MCF 10A (cell line): ENCODE results near the gene TRIM71. TPM values are rescaled to one million over a fixed set of nuclear protein-coding genes. Genes with fewer than 3 reads are reported as not detected.
"Not testable (repeated sequence)": the region's sequence is repeated elsewhere in the genome, so short reads cannot be mapped to it uniquely, and the experiment has no call there.

Experiments used
- BruUV-seq: library from RNA; stranded (reverse); fragments of 400-500 nt; replicated peaks from 2 replicates; lab custom pipeline; 2021; lab: Mats Ljungman, UMichigan
- CTCF ChIA-PET: fragments of 300-600 bp; sonication (Branson Sonifier 250); formaldehyde crosslinking; extraction: SDS; loops from one replicate; lab custom pipeline; 2021; ENCODE audit warnings: antibody characterized with exemption, inconsistent platforms; lab: Yijun Ruan, JAX
- POLR2A ChIA-PET: fragments of 300-600, 350-650 bp; sonication (Branson Sonifier 250); formaldehyde crosslinking; extraction: SDS; loops from one replicate; lab custom pipeline; 2020; ENCODE audit warnings: antibody characterized with exemption, inconsistent platforms; lab: Yijun Ruan, JAX
- DNase-seq: peaks from one replicate; pipeline ENCODE4 v3.0.0-alpha.2; 2018; ENCODE audit not compliant: unreplicated experiment
- H3K27ac Mint-ChIP-seq: one replicate; pipeline ENCODE4 v1.8.0; 2022; ENCODE audit warnings: mild to moderate bottlenecking, low read depth, mixed read lengths; ENCODE audit not compliant: unreplicated experiment
- H3K27me3 Mint-ChIP-seq: one replicate; pipeline ENCODE4 v1.8.0; 2022; ENCODE audit warnings: mixed read lengths; ENCODE audit not compliant: insufficient read depth, unreplicated experiment
- H3K36me3 Mint-ChIP-seq: one replicate; pipeline ENCODE4 v1.8.0; 2022; ENCODE audit warnings: mild to moderate bottlenecking, moderate library complexity, mixed read lengths; ENCODE audit not compliant: insufficient read depth, unreplicated experiment
- H3K4me1 Mint-ChIP-seq: one replicate; pipeline ENCODE4 v1.8.0; 2022; ENCODE audit warnings: mixed read lengths; ENCODE audit not compliant: insufficient read depth, unreplicated experiment
- H3K4me3 Mint-ChIP-seq: one replicate; pipeline ENCODE4 v1.8.0; 2022; ENCODE audit warnings: mild to moderate bottlenecking, moderate library complexity, mixed read lengths; ENCODE audit not compliant: unreplicated experiment
- H3K9me3 Mint-ChIP-seq: one replicate; pipeline ENCODE4 v1.8.0; 2022; ENCODE audit warnings: mixed read lengths; ENCODE audit not compliant: unreplicated experiment
- CTCF ChIP-seq: fragments of 200-600 bp; IDR thresholded peaks from one replicate; pipeline ENCODE4 v1.8.0; 2022; ENCODE audit warnings: antibody characterized with exemption, mild to moderate bottlenecking; ENCODE audit not compliant: unreplicated experiment
- intact Hi-C: fragments of 100-400 bp; cut with micrococcal nuclease; formaldehyde crosslinking; loops from 2 replicates; pipeline ENCODE4 v1.14.1; 2022
- total RNA-seq: library from RNA; stranded (reverse); gene quantifications from 2 replicates; pipeline ENCODE4 v1.2.3, GENCODE V29; 2022

Gene TRIM71
- total RNA-seq, 1 experiment from 2014 or later, result 0.05 TPM

- H3K27me3 Mint-ChIP-seq, result no peaks in the 10 kb centered on the region
- intact Hi-C loops, result no loop called here
- no peak overlapping the region for H3K4me3 Mint-ChIP-seq
- H3K27ac Mint-ChIP-seq, result no peak overlapping the region
- POLR2A ChIA-PET, result interaction anchor here (1.1 to 1.3 kb wide), 3 partner anchors 13 to 81 kb away, joined by 3 to 4 read pairs (median 3); no protein-coding TSS in a partner anchor
- no peak for TF ChIP-seq CTCF
- H3K36me3 Mint-ChIP-seq, result no peaks in the 10 kb centered on the region
- BruUV-seq, result no TSS peak
- peaks cover 13% of the 10 kb centered on the region for H3K4me1 Mint-ChIP-seq
- DNase-seq, result no peak
- CTCF ChIA-PET, result interaction anchor here (0.5 kb wide), 1 partner anchor 167 kb away, joined by 3 read pairs; no protein-coding TSS in a partner anchor
- no peaks in the 10 kb centered on the region for H3K9me3 Mint-ChIP-seq
Observed at GRCh38 chr3:32901005-32901932, 83.5 kb downstream of the TRIM71 start.

- DNase-seq, H3K27ac Mint-ChIP-seq, intact Hi-C loops, CTCF ChIA-PET, H3K4me3 Mint-ChIP-seq, H3K36me3 Mint-ChIP-seq, H3K27me3 Mint-ChIP-seq, BruUV-seq, H3K9me3 Mint-ChIP-seq: not testable (repeated sequence)
- POLR2A ChIA-PET, result interaction anchor here (0.6 to 1.1 kb wide), 2 partner anchors 18 to 991 kb away, joined by 3 to 4 read pairs; no protein-coding TSS in a partner anchor
- peaks cover 13% of the 10 kb centered on the region for H3K4me1 Mint-ChIP-seq
Observed at GRCh38 chr3:32902887-32903371, 85.1 kb downstream of the TRIM71 start.

- DNase-seq, result no peak
- no peak for TF ChIP-seq CTCF
- CTCF ChIA-PET, result no interaction called here
- H3K27me3 Mint-ChIP-seq, result no peaks in the 10 kb centered on the region
- no peaks in the 10 kb centered on the region for H3K9me3 Mint-ChIP-seq
- no TSS peak for BruUV-seq
- intact Hi-C loops, result no loop called here
- no peak overlapping the region for H3K27ac Mint-ChIP-seq
- no peaks in the 10 kb centered on the region for H3K36me3 Mint-ChIP-seq
- H3K4me3 Mint-ChIP-seq, result no peak overlapping the region
- peaks cover 9% of the 10 kb centered on the region for H3K4me1 Mint-ChIP-seq
- POLR2A ChIA-PET, result interaction anchor here (1.1 kb wide), 1 partner anchor 19 kb away, joined by 4 read pairs; no protein-coding TSS in a partner anchor
Observed at GRCh38 chr3:32903953-32904352, 86.2 kb downstream of the TRIM71 start.

GRCh38 chr3:32909999-32910398, 92.2 kb downstream of the TRIM71 start:
- DNase-seq, result no peak
- no peak for TF ChIP-seq CTCF
- Mint-ChIP-seq H3K4me1 (peaks cover 13% of the 10 kb centered on the region), H3K9me3 (no peaks in the 10 kb centered on the region), H3K27ac (no peak overlapping the region), H3K27me3 (no peaks in the 10 kb centered on the region), H3K36me3 (no peaks in the 10 kb centered on the region), H3K4me3 (no peak overlapping the region)
- ChIA-PET CTCF (interaction anchor here (0.6 to 1.6 kb wide), 5 partner anchors 12 to 164 kb away, joined by 3 to 4 read pairs (median 3); no protein-coding TSS in a partner anchor), POLR2A (no interaction called here)
- BruUV-seq, result no TSS peak
- intact Hi-C loops, result no loop called here
